ENCODE data around the gene SLC17A9.

GRCh38 chr20:63004607-63005364, 52.3 kb downstream of the SLC17A9 start:
- TF ChIP-seq CTCF (IDR thresholded peaks at IDR 0.05) = no peak
- TF ChIP-seq POLR2AphosphoS5 (IDR thresholded peaks at IDR 0.05; ENCODE audit: low read depth, low read length) = no peak

Data from Panc1 (cell line).